H9 (cell line): ENCODE measurements around the gene SEL1L2. TPM values are rescaled to one million over a fixed set of nuclear protein-coding genes. Genes with fewer than 3 reads are reported as not detected.

Experiments used
- DNase-seq: peaks from one replicate; pipeline ENCODE4 v3.0.0-alpha.2; 2017
- H2AFZ ChIP-seq: one replicate; pipeline ENCODE4 v1.6.1; 2013; ENCODE audit warnings: mild to moderate bottlenecking, low read length, control low read depth, moderate library complexity
- H2AK5ac ChIP-seq: 2 replicates; pipeline ENCODE4 v1.6.1; 2013; ENCODE audit warnings: low read length, control low read depth, mixed read lengths; ENCODE audit not compliant: insufficient read length
- H2BK120ac ChIP-seq: one replicate; pipeline ENCODE4 v1.6.1; 2013; ENCODE audit warnings: low read depth, mild to moderate bottlenecking, low read length, control low read depth, inconsistent platforms; ENCODE audit not compliant: poor library complexity, severe bottlenecking
- H2BK12ac ChIP-seq: 2 replicates; pipeline ENCODE4 v1.6.1; 2013; ENCODE audit warnings: low read length, control low read depth, mixed read lengths, low read depth; ENCODE audit not compliant: insufficient read length
- H2BK15ac ChIP-seq: 2 replicates; pipeline ENCODE4 v1.6.1; 2013; ENCODE audit warnings: low read depth, low read length, control low read depth
- H2BK20ac ChIP-seq: one replicate; pipeline ENCODE4 v1.6.1; 2013; ENCODE audit warnings: low read depth, mild to moderate bottlenecking, low read length, control low read depth, inconsistent platforms; ENCODE audit not compliant: poor library complexity, severe bottlenecking
- H2BK5ac ChIP-seq: 2 replicates; pipeline ENCODE4 v1.6.1; 2013; ENCODE audit warnings: low read length, control low read depth, mixed read lengths; ENCODE audit not compliant: insufficient read length
- H3K14ac ChIP-seq: 2 replicates; pipeline ENCODE4 v1.6.1; 2013; ENCODE audit warnings: low read length, control low read depth; ENCODE audit not compliant: insufficient read depth
- H3K18ac ChIP-seq: 2 replicates; pipeline ENCODE4 v1.6.1; 2013; ENCODE audit warnings: low read depth, mild to moderate bottlenecking, mixed read lengths, low read length, control low read depth; ENCODE audit not compliant: insufficient read length
- H3K23ac ChIP-seq: 2 replicates; pipeline ENCODE4 v1.6.1; 2013; ENCODE audit warnings: low read length, control low read depth, mixed read lengths, low read depth; ENCODE audit not compliant: insufficient read length
- H3K23me2 ChIP-seq: 2 replicates; pipeline ENCODE4 v1.6.1; 2013; ENCODE audit warnings: low read depth, mild to moderate bottlenecking, mixed read lengths, low read length, control low read depth; ENCODE audit not compliant: insufficient read length, poor library complexity, severe bottlenecking
- H3K27ac ChIP-seq: 2 replicates; pipeline ENCODE4 v1.5.1; 2013; ENCODE audit warnings: low read length, control low read depth, mixed read lengths, low read depth; ENCODE audit not compliant: insufficient read length
- H3K27me3 ChIP-seq: 2 replicates; pipeline ENCODE4 v1.6.1; 2013; ENCODE audit warnings: low read length, control low read depth, inconsistent platforms; ENCODE audit not compliant: insufficient read depth
- H3K4ac ChIP-seq: 2 replicates; pipeline ENCODE4 v1.6.1; 2013; ENCODE audit warnings: low read depth, mild to moderate bottlenecking, control low read depth, inconsistent platforms, low read length, moderate library complexity
- H3K4me1 ChIP-seq: 2 replicates; pipeline ENCODE4 v1.6.1; 2013; ENCODE audit warnings: low read length, control low read depth, inconsistent platforms; ENCODE audit not compliant: insufficient read depth
- H3K4me2 ChIP-seq: 2 replicates; pipeline ENCODE4 v1.6.1; 2013; ENCODE audit warnings: low read length, control low read depth, mixed read lengths; ENCODE audit not compliant: insufficient read length, insufficient read depth
- H3K56ac ChIP-seq: 2 replicates; pipeline ENCODE4 v1.6.1; 2013; ENCODE audit warnings: low read depth, mild to moderate bottlenecking, mixed read lengths, low read length, control low read depth; ENCODE audit not compliant: insufficient read length
- H3K79me1 ChIP-seq: 2 replicates; pipeline ENCODE4 v1.6.1; 2013; ENCODE audit warnings: low read depth, mild to moderate bottlenecking, moderate library complexity, low read length, control low read depth, inconsistent platforms; ENCODE audit not compliant: insufficient read depth, poor library complexity, severe bottlenecking
- H3K79me2 ChIP-seq: 2 replicates; pipeline ENCODE4 v1.6.1; 2013; ENCODE audit warnings: low read length, control low read depth, inconsistent platforms; ENCODE audit not compliant: insufficient read depth
- H3K9ac ChIP-seq: 2 replicates; pipeline ENCODE4 v1.6.1; 2013; ENCODE audit warnings: low read length, control low read depth, mixed read lengths; ENCODE audit not compliant: insufficient read length; ENCODE audit errors: extremely low read depth
- H3K9me3 ChIP-seq: one replicate; pipeline ENCODE4 v1.6.1; 2013; ENCODE audit warnings: low read depth, low read length, inconsistent platforms; ENCODE audit not compliant: control insufficient read depth
- H3T11ph ChIP-seq: one replicate; pipeline ENCODE4 v1.6.1; 2013; ENCODE audit warnings: mild to moderate bottlenecking, low read length, control low read depth, inconsistent platforms
- H4K20me1 ChIP-seq: one replicate; pipeline ENCODE4 v1.6.1; 2013; ENCODE audit not compliant: control insufficient read depth, insufficient read length, insufficient read depth
- H4K5ac ChIP-seq: 2 replicates; pipeline ENCODE4 v1.6.1; 2013; ENCODE audit warnings: low read depth, mild to moderate bottlenecking, mixed read lengths, low read length, control low read depth; ENCODE audit not compliant: insufficient read length
- H4K8ac ChIP-seq: replicated peaks from 2 replicates; pipeline ENCODE4 v1.6.1; 2013; ENCODE audit warnings: low read length, control low read depth, mixed read lengths, low read depth; ENCODE audit not compliant: insufficient read length
- H4K91ac ChIP-seq: 2 replicates; pipeline ENCODE4 v1.6.1; 2013; ENCODE audit warnings: low read depth, mild to moderate bottlenecking, moderate library complexity, mixed read lengths, low read length, control low read depth; ENCODE audit not compliant: insufficient read length
- H3K27ac Mint-ChIP-seq, 3 experiments: 2 replicates in 2 of 3; 3 replicates in 1 of 3; pipeline ENCODE4 v1.8.0; 2020 to 2021; ENCODE audit warnings: mixed read lengths in 3 of 3, mild to moderate bottlenecking in 1 of 3, moderate library complexity in 1 of 3
- H3K27me3 Mint-ChIP-seq: 2 replicates; pipeline ENCODE4 v1.8.0; 2021; ENCODE audit warnings: low read depth, mild to moderate bottlenecking, moderate library complexity, mixed read lengths
- H3K36me3 Mint-ChIP-seq, 3 experiments: 2 replicates in 2 of 3; 3 replicates in 1 of 3; pipeline ENCODE4 v1.8.0; 2020 to 2021; ENCODE audit warnings: low read depth in 3 of 3, mixed read lengths in 3 of 3; ENCODE audit not compliant: insufficient read depth in 1 of 3
- H3K4me1 Mint-ChIP-seq, 2 experiments: 2 replicates each; pipeline ENCODE4 v1.8.0; 2020; ENCODE audit warnings: mixed read lengths in 2 of 2
- H3K4me3 Mint-ChIP-seq, 2 experiments: 2 replicates in 1 of 2; 3 replicates in 1 of 2; pipeline ENCODE4 v1.8.0; 2020 to 2021; ENCODE audit warnings: mild to moderate bottlenecking in 2 of 2, mixed read lengths in 2 of 2, moderate library complexity in 1 of 2
- H3K9me3 Mint-ChIP-seq, 2 experiments: 2 replicates in 1 of 2; 3 replicates in 1 of 2; pipeline ENCODE4 v1.8.0; 2020; ENCODE audit warnings: mild to moderate bottlenecking in 2 of 2, mixed read lengths in 2 of 2, moderate library complexity in 1 of 2
- CTCF ChIP-seq: fragments of 200-600 bp; sonication (generic); conservative IDR thresholded peaks from 3 replicates; pipeline ENCODE4 v1.8.0; 2021; ENCODE audit warnings: antibody characterized with exemption, mild to moderate bottlenecking
- total RNA-seq: library from RNA; stranded (reverse); gene quantifications from 2 replicates; pipeline ENCODE4 v1.2.1, GENCODE V29; 2021

Gene SEL1L2
- total RNA-seq, 1 experiment from 2014 or later: not detected

DNA sequence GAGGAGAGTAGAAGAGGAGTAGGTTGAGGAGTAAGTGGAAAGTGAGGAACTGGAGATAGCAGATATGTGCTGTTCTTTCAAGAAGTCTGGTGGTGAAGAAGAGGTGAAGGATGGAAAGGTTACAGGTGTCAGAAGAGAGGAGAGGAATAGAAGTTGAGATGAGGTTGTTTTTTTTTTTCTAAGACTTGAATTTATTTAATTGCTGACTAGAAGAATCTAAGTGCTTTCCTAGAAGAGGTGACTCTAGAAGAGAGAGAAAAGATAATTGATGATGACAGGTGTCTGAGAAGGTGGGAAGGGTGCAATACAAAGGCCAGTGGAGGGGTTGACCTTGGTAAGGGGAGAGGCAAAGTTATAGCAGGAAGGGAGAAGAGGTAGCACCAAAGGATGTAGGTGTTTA is 180.0 kb downstream of the SEL1L2 start:
- H3K27me3 ChIP-seq: no peaks in the 10 kb centered on the region
- H3K79me2 ChIP-seq: no peaks in the 10 kb centered on the region
- H2BK15ac ChIP-seq: no peak overlapping the region
- H3K36me3 Mint-ChIP-seq: peaks cover 0 to 24% (median 20%) of the 10 kb centered on the region in 3 experiments; a peak in 5 of 7 replicates
- no peak overlapping the region for H2BK5ac ChIP-seq
- H4K91ac ChIP-seq: no peak overlapping the region
- no peak for DNase-seq
- no peaks in the 10 kb centered on the region for H3K9me3 ChIP-seq
- H2BK20ac ChIP-seq: no peak overlapping the region
- no peak overlapping the region for H3K4me3 Mint-ChIP-seq
- no peak overlapping the region for H3T11ph ChIP-seq
- no peak overlapping the region for H2AK5ac ChIP-seq
- H2BK12ac ChIP-seq: no peak overlapping the region
- no peak overlapping the region for H4K5ac ChIP-seq
- H3K4me2 ChIP-seq: no peak overlapping the region
- no peaks in the 10 kb centered on the region for H3K9me3 Mint-ChIP-seq
- H2BK120ac ChIP-seq: no peak overlapping the region
- H3K18ac ChIP-seq: no peak overlapping the region
- no peak overlapping the region for H3K4ac ChIP-seq
- no peaks in the 10 kb centered on the region for H3K79me1 ChIP-seq
- H3K56ac ChIP-seq: no peak overlapping the region
- no peak overlapping the region for H3K23ac ChIP-seq
- no peaks in the 10 kb centered on the region for H3K27me3 Mint-ChIP-seq
- TF ChIP-seq CTCF: no peak
- no peaks in the 10 kb centered on the region for H3K4me1 Mint-ChIP-seq
- no peak overlapping the region for H3K27ac Mint-ChIP-seq
- H3K14ac ChIP-seq: no peak overlapping the region
- no peak overlapping the region for H4K8ac ChIP-seq
- no peak overlapping the region for H2AFZ ChIP-seq
- H3K23me2 ChIP-seq: no peaks in the 10 kb centered on the region
- no peaks in the 10 kb centered on the region for H4K20me1 ChIP-seq
- no peaks in the 10 kb centered on the region for H3K4me1 ChIP-seq
- H3K27ac ChIP-seq: no peak overlapping the region
- H3K9ac ChIP-seq: no peak overlapping the region
